Fibroblast of villous mesenchyme (primary cell): ENCODE measurements around the gene TFF3. TPM values are rescaled to one million over a fixed set of nuclear protein-coding genes. Genes with fewer than 3 reads are reported as not detected.
A peak's percentile ranks its signal among the peaks of the same experiment; 100 is the strongest.

Source experiments
- DNase-seq: peaks from one replicate; pipeline ENCODE4 v3.0.0-alpha.2; 2010; ENCODE audit warnings: low read depth
- H3K4me3 ChIP-seq: 2 replicates; pipeline ENCODE4 v1.5.1; 2011; ENCODE audit warnings: low read depth, mild to moderate bottlenecking, low read length
- CTCF ChIP-seq: IDR thresholded peaks from 2 replicates; pipeline ENCODE4 v1.5.1; 2012; ENCODE audit warnings: low read depth, mild to moderate bottlenecking, low read length; ENCODE audit not compliant: insufficient read depth
- total RNA-seq: library from RNA; depleted of rRNA; stranded (reverse); fragments of >200 nt; gene quantifications from 2 replicates; pipeline ENCODE4 v1.2.3, GENCODE V29; 2012

Gene TFF3
- total RNA-seq, 1 donor = not detected

- no peak for TF ChIP-seq CTCF
- no peak overlapping the region for H3K4me3 ChIP-seq
- DNase-seq = no peak
These were observed 45.8 kb downstream of the TFF3 start for GRCh38 chr21:42269386-42269785.

GRCh38 chr21:42266971-42267556 is 48.1 kb downstream of the TFF3 start:
- DNase-seq = no peak
- H3K4me3 ChIP-seq = no peak overlapping the region
- no peak for TF ChIP-seq CTCF

- DNase-seq = no peak
- H3K4me3 ChIP-seq = no peak overlapping the region
- no peak for TF ChIP-seq CTCF
These were observed 49.9 kb downstream of the TFF3 start for GRCh38 chr21:42265231-42265812.

- no peak for TF ChIP-seq CTCF
- no peak overlapping the region for H3K4me3 ChIP-seq
- DNase-seq = no peak
These were observed 50.7 kb downstream of the TFF3 start for GRCh38 chr21:42264245-42265195.

- no peak for TF ChIP-seq CTCF
- no peak overlapping the region for H3K4me3 ChIP-seq
- peak; percentile 41 for DNase-seq
These were observed 51.5 kb downstream of the TFF3 start for GRCh38 chr21:42263591-42264131.

GRCh38 chr21:42262831-42263231 is 52.4 kb downstream of the TFF3 start:
- peak; percentile 16 for DNase-seq
- TF ChIP-seq CTCF = no peak
- H3K4me3 ChIP-seq = no peak overlapping the region
